Stromal cell of bone marrow (primary cell): ENCODE results near the gene PRKN.

Source experiments
- DNase-seq: peaks from one replicate; pipeline ENCODE4 v3.0.0-alpha.2; 2012; ENCODE audit warnings: low read depth

The PRKN gene

DNA sequence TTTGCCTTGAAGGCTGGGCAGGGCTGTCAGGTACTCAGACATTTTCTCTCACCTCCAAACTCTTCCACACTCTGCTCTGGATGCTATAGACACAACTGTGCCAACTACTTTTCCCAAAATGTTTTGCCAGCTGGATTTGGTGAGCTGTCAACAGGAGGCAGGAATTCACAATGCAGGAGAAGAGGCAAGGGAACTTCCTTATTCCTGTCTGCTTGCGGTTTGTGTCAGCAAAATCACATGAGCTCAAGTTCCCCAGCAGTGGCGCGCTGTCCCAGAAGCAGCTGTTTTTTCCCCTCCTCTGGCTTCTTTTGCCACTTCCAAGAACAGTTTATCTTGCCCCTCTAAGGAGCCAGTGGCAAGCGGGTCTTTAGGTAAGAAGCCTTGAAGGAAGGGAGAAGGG is 608.2 kb downstream of the PRKN start:
- peak; percentile 21 for DNase-seq

DNA sequence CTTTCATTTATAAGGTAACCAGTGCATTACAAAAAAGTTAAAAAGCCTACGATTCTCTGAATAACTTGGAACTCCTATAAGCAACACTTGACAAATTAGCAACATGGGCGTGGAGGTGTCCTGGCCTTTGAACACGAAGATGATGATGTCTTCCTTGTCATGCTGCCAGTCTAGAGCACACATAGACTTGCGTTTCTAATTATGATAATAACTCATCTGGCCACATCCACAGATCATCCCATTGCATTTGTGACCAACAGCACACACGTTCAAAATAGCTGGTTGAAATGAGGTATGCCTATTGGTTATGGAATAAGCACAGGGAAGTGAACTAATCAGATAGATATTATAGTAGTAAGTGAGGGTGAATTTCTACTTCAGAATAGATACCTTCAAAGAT is 608.9 kb downstream of the PRKN start:
- DNase-seq: no peak

DNA sequence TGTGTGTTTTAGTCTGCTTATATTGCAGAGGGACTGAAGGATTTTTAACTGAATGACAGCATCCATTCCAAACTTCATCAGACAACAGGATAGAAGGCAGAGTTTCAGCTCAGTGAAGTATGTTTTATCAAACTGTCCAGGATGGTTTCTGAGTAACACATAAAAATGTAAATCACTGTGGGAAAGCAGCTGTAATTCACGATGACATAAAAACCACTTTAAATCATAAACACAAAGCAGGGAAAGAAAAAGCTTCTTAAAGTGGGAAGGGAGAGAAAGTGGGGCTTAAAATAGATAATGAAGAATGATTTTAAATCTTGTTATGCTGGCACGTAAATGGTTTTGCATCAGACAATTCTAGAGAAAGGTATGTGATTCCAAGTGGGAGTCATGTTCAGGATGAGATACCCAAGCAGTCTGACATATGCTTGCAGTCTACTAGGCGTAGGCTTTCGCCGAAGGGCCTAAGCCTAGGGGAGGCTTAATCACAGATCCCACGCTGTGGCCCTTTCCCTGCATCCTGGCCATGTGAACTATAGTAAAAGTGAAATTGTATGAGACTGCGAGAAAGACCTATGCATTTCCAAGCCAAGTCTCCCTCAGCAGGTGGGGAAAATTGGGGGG is 610.6 kb downstream of the PRKN start:
- no peak for DNase-seq

DNA sequence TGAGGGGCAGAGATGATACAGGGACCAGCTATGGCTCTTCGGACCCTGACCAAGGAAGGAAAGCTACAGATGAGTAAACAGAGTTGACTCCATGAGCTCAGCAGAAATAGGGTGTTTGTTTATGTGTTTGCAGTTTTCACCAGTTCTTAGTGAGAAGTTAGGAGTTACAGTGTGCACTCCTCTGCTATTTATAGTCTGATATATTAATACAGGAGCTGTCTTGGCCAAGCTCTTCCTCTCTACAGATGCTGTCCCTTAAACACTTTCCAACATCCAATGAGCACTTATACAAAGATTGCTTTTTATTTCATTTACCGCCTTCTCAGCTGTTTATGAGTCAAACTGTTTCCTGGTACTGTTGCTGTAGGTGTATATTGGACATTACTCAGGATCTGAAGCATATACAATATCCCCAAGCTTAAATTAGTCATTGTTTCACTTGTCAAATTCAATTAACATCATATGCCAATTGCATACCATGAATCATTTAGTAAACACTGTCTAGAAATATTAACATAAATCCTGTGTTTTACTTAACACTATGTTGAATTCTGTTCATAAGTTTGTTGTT is 618.0 kb downstream of the PRKN start:
- DNase-seq: no peak

DNA sequence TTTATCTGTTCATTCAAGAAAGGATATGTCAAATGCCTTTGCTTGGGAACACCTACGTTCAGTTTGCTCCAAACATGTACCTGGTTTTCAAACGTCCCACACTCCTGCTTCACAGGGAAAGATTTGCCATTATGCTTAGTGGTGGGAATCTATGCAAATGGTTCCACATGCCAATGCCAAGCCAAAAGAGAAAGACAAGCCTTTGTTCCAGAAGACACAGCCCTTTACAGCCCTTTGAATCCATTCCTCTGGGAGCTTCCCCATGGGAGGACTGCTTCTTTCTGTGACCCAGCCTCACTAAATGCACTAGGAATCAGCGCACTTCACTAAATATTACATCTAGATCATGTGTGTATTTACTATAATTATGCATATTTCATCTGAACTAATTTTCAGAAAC is 619.5 kb downstream of the PRKN start:
- DNase-seq: no peak

DNA sequence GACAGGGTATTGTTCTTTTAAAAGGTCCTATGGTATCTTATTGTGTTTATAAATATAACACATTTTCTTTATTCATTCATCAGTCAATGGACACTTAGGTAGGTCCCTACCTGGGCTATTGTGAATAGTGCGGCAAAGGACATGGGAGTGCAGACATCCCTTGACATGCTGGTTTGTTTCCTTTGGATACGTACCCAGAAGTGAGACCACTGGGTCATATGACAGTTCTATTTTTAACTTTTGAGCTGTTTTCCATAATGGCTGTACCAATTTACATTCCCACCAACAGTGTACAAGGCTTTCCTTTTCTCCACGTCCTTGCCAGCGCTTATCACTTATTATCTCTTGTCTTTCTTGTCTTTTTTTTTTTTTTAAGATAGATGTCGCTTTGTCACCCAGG is 627.5 kb downstream of the PRKN start:
- DNase-seq: no peak

DNA sequence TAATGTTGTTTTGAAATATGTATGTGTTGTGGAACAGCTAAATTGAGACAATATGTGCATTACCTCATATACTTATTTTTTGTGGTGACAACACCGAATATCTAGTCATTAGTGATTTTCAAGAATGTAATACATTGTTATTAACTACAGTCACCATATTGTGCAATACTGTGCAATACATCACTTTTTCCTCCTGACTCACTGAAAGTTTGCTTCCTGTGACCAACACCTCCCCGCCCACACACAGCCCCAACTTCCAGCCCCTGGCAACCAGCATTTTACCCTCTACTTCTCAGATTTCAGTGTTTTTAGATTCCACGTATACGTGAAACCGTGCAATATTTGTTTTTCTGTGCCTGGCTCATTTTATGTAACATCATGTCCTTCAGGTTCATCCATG is 627.9 kb downstream of the PRKN start:
- DNase-seq: peak; percentile 74

DNA sequence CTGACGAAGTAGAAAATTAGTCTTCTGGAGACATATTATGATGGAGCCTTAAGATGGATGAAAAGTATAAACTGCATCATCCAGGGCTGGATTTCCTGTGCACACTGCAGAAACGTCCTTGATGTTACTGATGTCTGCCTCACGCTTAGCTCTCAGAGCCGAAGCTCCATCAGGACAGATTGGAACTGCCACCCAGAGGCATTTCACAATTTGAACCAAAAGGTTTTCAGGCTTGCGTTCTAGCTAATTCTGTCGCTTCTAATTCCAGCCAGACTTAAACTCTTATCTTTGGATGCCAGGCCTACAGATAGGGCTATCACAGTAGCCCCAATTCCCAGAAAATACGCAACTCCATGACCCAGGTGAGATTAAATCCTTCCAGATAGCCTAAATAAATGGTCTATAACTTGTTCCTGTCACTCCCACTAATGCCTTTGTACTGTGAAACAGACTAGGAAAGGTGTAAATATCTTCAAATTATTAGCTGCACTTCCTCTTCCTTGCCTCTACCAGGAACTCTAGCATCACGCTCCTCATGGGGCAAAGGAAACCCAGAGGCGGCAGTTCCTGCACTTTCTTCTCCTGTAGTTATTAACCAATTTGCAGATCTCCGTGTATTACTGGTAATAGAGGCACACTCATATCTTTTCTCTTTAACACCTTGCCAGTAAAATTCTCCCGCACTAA is 634.6 kb downstream of the PRKN start:
- no peak for DNase-seq

DNA sequence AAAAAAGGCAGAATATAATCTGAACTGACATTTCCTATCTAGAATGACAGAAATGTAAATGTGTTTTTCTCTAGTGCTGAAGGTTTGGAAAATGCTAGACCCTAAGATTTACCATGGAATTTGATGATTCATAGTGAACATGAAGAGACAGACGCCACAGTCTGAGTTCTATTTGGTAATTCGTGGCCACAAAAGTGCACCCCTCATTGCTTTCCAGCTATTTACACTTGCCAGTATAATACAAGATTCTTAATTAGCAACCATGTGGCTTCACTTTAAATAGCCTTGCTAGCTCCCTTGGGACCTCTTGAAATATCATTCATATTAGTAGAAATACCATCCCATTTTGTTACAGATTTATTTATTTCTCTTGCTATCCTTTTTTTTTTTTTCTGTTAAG is 636.8 kb downstream of the PRKN start:
- DNase-seq: no peak

DNA sequence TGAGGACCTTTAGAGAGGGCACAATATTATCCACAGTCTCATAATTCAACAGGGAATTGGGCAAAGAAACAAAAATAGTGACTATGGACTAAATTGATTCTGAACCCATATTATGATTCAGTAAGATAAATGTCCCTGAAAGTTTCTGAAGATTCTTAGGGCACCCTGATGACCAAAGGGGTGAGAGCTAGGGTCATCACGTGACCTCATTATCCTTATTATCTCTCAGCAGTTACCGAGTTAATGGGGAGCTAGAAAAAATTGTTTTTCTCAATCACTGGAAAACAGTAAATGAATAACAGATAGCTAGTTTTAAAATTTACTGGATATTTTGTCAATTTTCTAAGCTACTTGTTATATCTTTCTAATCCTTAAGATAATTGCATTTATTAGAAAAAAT is 639.5 kb downstream of the PRKN start:
- DNase-seq: no peak

DNA sequence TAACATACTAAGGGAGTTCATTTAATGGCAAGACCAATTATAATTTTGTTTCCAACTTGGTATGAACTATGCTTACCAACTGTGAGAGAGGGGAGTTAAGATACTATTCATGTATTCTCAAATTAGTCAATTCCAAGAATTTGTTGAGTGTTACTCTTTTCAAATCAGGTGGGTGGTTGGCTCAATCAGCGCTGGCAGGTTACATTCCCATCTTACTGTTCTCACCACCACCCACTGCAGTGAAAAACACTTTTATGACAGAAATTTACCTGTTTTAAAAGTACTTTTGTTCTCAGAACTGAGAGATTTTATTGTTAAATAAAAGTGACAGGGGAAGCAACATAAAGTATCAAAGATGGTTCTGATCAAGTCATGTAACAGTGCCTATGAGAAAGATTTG is 642.0 kb downstream of the PRKN start:
- DNase-seq: no peak

DNA sequence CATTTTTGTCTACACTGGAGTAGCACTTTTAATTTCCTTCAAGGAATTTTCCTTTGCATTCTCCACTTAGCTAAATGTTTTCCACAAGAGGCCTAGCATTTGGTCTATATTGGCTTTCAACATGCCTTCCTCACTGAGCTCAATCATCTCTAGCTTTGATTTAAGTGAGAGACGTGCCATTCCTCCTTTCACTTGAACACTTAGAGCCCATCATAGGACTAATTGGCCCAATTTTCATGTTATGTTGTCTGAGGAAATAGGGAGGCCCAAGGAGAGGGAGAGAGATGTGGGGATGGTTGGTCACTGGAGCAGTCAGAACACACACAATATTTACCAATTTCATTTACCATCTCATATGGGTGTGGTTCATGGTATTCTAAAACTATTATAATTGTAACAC is 645.0 kb downstream of the PRKN start:
- no peak for DNase-seq

DNA sequence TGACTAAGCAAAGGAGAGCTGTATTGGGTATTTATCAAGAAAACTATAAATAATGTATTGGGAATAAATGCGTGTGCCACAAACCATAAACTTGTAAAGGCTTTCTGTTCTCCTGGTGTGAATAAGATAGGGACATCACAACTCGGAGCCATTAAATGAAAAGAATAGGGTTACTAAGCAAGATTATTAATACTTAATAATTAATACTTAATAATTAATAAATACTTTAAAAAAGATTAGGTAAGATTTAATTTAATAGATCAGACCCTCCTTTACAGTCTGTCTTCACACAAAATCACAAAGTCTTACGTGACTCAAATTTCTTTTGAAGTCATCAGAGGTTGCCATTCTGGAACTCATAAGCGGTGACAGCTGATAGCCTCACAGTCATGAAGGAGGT is 648.9 kb downstream of the PRKN start:
- no peak for DNase-seq

DNA sequence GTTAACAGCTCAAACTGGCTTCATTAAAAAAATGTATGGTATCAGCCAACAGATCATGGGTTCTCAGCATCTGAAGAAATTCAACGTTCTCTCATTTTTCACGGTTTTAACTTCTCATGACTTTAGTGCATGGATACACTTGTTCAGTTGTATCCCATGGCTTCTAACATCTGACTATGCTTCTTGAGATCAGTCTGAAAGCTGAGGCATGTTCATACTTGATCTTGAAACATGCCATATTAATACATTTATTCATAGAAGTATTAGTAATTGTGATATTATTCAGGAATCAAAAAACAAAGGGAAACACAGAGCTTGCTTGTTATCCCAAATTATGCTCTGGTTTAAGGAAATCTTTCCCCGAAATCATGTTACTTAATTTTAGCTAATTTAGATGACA is 649.4 kb downstream of the PRKN start:
- no peak for DNase-seq

DNA sequence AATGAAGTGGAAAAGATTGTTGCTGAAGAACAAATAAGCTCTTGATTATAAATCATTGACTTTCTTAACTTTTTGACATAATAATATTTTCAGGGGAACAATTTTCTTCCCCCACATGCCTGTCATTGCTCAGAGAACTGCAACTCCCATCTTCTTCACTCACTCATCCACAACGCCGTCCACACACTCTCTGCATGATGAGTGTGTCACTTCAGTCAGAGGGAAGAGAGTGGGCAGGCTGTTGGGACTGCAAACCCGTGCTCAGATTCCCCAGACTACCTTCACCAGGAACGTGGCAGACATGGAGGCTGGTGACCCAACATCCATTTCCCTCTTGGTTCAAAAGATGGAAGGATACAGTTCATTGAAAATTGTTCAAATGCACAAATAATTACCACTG is 650.8 kb downstream of the PRKN start:
- DNase-seq: no peak

DNA sequence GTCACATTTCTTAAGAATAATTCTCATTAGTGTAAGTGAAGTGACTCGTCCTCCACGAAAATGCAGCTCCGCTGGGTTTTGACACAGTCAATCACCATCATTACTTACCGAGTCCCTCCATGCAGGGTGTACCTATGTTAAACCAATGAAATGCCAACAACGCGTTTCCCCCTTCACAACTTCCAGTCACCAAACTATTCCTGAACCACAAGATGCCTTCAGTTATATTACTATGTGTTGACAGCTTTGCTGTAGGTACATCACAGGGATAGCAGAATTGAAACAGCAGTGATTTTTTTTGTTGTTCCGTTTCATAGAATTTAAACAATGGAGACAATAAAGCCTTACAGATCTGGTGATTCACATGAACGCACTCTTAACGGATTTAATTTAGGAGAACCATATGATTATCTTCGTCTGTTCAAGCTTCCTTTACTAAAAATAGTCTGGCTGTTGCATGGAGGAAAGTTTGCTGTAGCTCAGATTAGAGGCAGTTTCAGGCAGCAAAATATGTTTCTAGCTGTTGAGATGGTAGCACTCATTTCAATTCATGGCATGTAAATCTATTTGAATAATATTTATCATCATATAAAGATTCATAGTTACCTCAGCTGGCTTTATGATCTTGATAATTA is 652.8 kb downstream of the PRKN start:
- DNase-seq: no peak

DNA sequence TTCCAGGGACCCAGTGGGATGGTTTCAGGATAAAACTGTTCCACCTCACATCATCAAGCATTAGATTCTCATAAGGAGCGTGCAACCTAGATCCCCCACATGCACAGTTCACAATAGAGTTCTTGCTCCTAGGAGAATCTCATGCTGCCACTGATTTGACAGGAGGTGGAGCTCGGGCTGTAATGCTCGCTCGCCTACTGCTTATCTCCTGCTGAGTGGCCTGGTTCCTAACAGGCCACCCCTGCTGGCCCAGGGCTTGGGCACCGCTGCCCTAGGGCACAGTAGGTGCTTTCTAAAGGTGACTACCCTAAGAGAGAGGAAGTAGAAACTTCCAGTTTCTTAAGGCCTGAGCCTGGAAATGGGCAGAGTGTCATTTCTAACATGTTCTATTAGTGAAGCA is 656.9 kb downstream of the PRKN start:
- DNase-seq: no peak

DNA sequence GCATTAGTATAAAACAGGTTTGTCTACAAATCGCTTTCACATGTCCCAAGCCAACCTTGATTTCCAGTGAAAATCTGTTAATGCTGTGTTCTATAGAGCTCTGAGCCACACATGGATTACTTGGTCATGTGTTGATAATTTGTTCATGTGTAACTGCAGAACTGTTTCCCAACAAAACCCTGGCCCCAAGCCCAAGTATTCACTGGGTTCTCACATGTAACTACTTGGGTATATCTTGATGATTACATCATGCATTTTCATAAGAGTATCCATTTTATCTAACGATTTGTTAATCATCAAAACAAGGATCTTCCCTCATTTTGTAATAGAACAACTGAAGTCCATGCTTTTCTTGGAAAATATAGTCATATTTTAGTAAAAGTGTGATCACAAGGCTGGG is 657.6 kb downstream of the PRKN start:
- DNase-seq: no peak

DNA sequence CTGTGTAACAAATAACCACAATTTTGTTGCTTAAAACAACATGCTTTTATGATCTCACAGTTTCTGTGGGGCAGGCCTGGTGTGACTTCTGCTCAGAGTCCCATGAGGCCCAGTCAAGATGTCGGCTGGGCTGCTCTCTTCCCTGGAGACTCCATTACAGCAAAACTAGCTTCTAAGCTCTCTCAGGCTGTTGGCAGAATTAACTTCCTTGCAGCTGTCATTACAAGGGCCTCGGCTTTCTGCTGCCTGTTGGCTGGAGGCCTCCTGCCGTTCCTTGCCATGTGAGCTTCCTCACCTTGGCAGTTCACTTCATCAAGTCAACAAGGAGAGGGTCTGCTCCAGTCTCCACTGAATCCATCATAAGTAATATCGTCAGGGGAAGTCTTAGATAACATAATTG is 659.2 kb downstream of the PRKN start:
- DNase-seq: no peak

DNA sequence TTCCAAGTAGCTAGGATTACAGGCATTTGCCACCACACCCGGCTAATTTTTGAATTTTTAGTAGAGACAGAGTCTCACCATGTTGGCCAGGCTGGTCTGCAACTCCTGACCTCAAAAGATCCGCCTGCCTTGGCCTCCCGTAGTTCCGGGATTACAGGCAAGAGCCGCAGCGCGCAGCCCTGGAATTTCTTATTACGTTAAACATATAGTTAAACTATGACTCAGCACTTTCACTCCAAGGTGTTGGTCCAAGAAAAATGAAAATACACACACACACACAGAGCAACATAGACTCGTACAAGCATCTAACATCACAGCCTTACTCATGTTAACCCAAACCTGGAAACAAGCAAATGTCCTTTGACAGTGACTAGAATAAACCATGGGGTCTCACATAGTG is 663.9 kb downstream of the PRKN start:
- no peak for DNase-seq

DNA sequence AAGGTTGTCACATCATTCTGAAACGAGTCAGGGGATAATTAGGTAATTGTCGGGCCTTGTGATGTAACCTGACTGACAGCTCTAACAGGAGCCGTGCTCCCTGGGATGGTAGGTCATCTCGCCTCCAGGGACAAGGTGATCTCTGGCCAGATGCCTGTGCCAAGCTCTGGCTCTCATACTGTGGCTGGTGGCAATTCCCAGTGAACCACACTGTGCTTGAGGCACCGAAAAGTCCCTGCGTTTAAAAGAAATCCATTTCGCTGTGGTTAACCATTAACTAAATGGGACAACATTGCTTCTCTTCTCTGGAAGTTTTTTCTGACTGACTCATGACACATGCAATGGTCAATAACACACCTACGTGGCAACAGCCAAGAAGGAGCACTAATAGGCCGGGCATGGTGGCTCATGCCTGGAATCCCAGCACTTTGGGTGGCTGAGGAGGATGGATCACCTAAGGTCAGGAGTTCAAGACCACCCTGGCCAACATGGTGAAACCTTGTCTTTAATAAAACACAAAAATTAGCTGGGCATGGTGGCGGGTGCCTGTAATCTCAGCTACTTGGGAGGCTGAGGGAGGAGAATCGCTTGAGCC is 669.2 kb downstream of the PRKN start:
- DNase-seq: no peak

DNA sequence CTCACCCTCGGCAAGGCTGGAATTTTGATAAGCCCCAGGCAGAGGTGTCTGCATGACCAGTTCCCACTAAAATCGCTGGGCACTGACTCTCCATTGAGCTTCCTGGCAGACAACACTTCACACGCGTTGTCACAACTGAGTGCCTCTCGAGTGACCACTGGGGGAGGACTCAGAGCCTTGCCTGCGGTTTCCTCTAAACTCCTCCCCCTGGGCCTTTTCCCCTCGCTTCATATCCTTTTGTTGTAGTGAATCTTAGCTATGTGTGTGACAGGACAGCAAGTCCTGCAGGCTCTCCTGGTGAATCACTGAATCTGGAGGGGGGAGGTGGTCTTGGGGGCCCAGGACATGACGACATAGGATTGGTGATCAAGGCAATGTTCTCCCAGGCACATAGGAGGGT is 670.8 kb downstream of the PRKN start:
- no peak for DNase-seq

DNA sequence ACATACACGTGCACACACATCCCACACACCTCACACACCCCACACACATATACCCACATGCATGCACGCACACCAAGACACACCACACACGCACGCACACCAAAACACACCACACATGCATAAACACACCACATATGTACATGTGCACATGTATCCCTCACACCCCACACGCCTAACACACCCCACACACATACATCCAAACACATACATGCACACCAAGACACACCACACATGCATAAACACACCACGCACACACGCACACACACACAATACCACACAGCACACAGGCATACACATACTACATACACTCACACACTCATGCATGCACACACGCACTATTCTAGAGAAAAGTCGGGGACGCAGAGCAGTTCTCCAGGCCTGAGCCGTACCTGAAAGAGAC is 671.5 kb downstream of the PRKN start:
- DNase-seq: no peak
